ENCODE data around the gene HDAC10.

HDAC10 gene

DNA sequence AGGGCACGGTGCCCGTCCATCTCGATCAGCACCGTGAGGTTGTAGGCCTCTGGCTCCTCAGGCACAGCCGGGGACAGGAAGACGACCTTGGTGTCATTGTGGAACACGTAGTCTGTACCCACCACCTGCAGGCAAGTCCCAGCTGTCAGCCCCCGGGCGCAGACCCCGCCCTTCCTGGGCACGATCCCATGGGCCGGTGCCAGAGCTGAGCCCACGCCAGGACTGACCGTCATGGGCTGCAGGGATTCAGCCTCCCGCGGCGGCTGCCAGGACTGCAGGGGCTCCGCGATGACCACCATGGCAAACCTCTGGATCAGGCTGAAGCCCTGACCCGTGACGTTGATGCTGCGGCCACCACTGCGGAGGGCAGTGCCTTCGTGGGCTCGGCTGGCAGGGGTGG, 30.9 kb upstream of the HDAC10 start:
- Histone ChIP-seq H2AFZ (no peak overlapping the region), H3K4me3 (ENCODE audit: low read depth, low read length) (no peak overlapping the region), H3K9ac (no peak overlapping the region), H3K4me1 (peaks cover 5% of the 10 kb centered on the region), H3K9me3 (ENCODE audit: control insufficient read depth, low read length) (no peaks in the 10 kb centered on the region), H3K4me2 (ENCODE audit: low read length) (peak overlapping the region; percentile 17), H3K27ac (no peak overlapping the region), H3K79me2 (no peaks in the 10 kb centered on the region), H3K36me3 (ENCODE audit: control insufficient read depth, insufficient read depth, low read length) (no peaks in the 10 kb centered on the region), H3K27me3 (ENCODE audit: control insufficient read depth, insufficient read depth, low read length) (no peaks in the 10 kb centered on the region)
- TF ChIP-seq, protein P1, sequence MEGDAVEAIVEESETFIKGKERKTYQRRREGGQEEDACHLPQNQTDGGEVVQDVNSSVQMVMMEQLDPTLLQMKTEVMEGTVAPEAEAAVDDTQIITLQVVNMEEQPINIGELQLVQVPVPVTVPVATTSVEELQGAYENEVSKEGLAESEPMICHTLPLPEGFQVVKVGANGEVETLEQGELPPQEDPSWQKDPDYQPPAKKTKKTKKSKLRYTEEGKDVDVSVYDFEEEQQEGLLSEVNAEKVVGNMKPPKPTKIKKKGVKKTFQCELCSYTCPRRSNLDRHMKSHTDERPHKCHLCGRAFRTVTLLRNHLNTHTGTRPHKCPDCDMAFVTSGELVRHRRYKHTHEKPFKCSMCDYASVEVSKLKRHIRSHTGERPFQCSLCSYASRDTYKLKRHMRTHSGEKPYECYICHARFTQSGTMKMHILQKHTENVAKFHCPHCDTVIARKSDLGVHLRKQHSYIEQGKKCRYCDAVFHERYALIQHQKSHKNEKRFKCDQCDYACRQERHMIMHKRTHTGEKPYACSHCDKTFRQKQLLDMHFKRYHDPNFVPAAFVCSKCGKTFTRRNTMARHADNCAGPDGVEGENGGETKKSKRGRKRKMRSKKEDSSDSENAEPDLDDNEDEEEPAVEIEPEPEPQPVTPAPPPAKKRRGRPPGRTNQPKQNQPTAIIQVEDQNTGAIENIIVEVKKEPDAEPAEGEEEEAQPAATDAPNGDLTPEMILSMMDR (IDR thresholded peaks at IDR 0.05): no peak

- Histone ChIP-seq H3K79me2 (no peaks in the 10 kb centered on the region), H3K36me3 (ENCODE audit: control insufficient read depth, insufficient read depth, low read length) (no peaks in the 10 kb centered on the region), H3K9ac (no peak overlapping the region), H2AFZ (no peak overlapping the region), H3K4me1 (no peaks in the 10 kb centered on the region), H3K27me3 (ENCODE audit: control insufficient read depth, insufficient read depth, low read length) (no peaks in the 10 kb centered on the region), H3K4me2 (ENCODE audit: low read length) (no peak overlapping the region), H3K27ac (no peak overlapping the region), H3K9me3 (ENCODE audit: control insufficient read depth, low read length) (no peaks in the 10 kb centered on the region), H3K4me3 (ENCODE audit: low read depth, low read length) (no peak overlapping the region)
- TF ChIP-seq, protein P1 (IDR thresholded peaks at IDR 0.05): no peak
Observed at GRCh38 chr22:50281384-50281760, 30.3 kb upstream of the HDAC10 start.

- Histone ChIP-seq H3K79me2 (no peaks in the 10 kb centered on the region), H3K9ac (no peak overlapping the region), H3K4me1 (no peaks in the 10 kb centered on the region), H3K9me3 (ENCODE audit: control insufficient read depth, low read length) (no peaks in the 10 kb centered on the region), H3K4me2 (ENCODE audit: low read length) (no peak overlapping the region), H3K27ac (no peak overlapping the region), H2AFZ (no peak overlapping the region), H3K27me3 (ENCODE audit: control insufficient read depth, insufficient read depth, low read length) (no peaks in the 10 kb centered on the region), H3K4me3 (ENCODE audit: low read depth, low read length) (no peak overlapping the region), H3K36me3 (ENCODE audit: control insufficient read depth, insufficient read depth, low read length) (no peaks in the 10 kb centered on the region)
- TF ChIP-seq, protein P1 (IDR thresholded peaks at IDR 0.05): no peak
Observed at GRCh38 chr22:50280708-50281383, 29.8 kb upstream of the HDAC10 start.

GRCh38 chr22:50280022-50280707, 29.1 kb upstream of the HDAC10 start:
- no peaks in the 10 kb centered on the region for H3K36me3 ChIP-seq (ENCODE audit: control insufficient read depth, insufficient read depth, low read length)

More at GRCh38 chr22:50280022-50280707, 29.1 kb upstream of the HDAC10 start:
- no peaks in the 10 kb centered on the region for H3K9me3 ChIP-seq (ENCODE audit: control insufficient read depth, low read length)
- H3K27me3 ChIP-seq (ENCODE audit: control insufficient read depth, insufficient read depth, low read length): no peaks in the 10 kb centered on the region
- H3K27ac ChIP-seq: no peak overlapping the region
- no peaks in the 10 kb centered on the region for H3K79me2 ChIP-seq
- TF ChIP-seq, protein P1 (IDR thresholded peaks at IDR 0.05): no peak
- H3K4me3 ChIP-seq (ENCODE audit: low read depth, low read length): no peak overlapping the region
- no peak overlapping the region for H2AFZ ChIP-seq
- no peak overlapping the region for H3K9ac ChIP-seq
- H3K4me2 ChIP-seq (ENCODE audit: low read length): no peak overlapping the region
- H3K4me1 ChIP-seq: no peaks in the 10 kb centered on the region
